ENCODE measurements around the gene PIGQ. TPM values are rescaled to one million over a fixed set of nuclear protein-coding genes. Genes with fewer than 3 reads are reported as not detected.

Gene PIGQ
- total and polyA plus RNA-seq, 2 of the 13 experiments (the other 11 are each of a cell fraction or from before 2014, with no cell fraction given) = 7.7 to 19.7 TPM

DNA sequence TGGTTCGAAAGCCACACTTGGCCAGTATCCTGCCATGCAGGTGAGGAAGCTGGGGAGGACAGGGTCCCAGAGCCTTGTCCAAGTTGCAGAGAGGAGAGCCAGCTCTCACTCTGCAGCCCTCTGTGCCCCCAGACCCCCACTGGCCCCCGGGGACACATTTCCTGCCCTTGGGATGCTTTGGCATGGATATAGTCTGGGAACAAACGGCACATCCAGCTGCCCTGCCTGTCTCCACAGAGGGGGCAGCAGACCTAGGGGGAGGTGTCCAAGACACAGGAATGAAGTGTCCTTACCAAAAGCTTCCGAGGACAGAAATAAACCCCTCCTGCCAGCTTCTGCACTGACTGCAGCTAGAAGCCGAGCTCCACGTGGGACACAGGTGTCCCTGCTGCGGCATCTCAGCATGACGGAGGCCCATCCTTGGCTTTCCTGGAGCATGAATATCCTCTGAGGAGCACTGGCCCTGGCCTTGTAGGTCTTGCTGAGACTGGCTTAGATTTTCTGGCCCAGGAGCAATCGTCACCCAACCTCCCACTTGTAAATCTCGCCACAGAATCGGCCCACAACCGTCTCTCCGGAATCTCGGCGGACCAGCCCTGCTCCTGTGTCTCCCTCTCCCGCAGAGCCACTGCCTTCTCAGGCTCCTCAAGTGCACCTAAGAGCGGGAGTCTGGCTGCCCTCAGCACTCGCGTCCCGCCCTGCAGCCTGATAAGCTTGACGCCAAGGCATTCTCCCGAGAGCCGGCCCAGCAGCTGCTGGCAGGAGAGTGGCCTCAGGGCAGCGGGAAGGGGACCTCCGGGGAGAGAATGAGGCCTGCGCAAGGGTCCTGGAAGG is 43.4 kb upstream of the PIGQ start:
- ATAC-seq (peak; percentile 16), DNase-seq (ENCODE audit: low spot score) (no peak), FAIRE-seq (no peak)
- WGBS (ENCODE audit: low lambda C conversion rate) = 2% methylated on average over 19 of the region's 26 CpGs
- Histone ChIP-seq H3K36me3 (replicated peaks in 1 of 2; ENCODE audit: control insufficient read depth in 1 of 2, insufficient read depth in 2 of 2, low read length in 2 of 2) (peaks cover 2 to 5% of the 10 kb centered on the region in 2 experiments; a peak in 2 of 5 replicates), H3K27me3 (ENCODE audit: control insufficient read depth in 1 of 2, insufficient read depth in 2 of 2, low read length in 2 of 2) (no peaks in the 10 kb centered on the region; a peak in 1 of 5 replicates), H3K79me2 (ENCODE audit: insufficient read depth, low read length) (peaks cover 50% of the 10 kb centered on the region), H3K4me3 (replicated peaks in 1 of 3; ENCODE audit: insufficient read depth in 1 of 3, low read depth in 2 of 3, low read length in 3 of 3) (peak overlapping the region; percentile 92 to 96 (median 96)), H3K4me1 (ENCODE audit: insufficient read depth, low read length) (peaks cover 48% of the 10 kb centered on the region), H3K27ac (ENCODE audit: extremely low read length, insufficient read depth, low read length) (peak overlapping the region; percentile 72), H2AFZ (ENCODE audit: low read length) (no peak overlapping the region), H3K9me3 (ENCODE audit: low read length) (no peaks in the 10 kb centered on the region), H4K20me1 (ENCODE audit: insufficient read depth, low read length) (peaks cover 13% of the 10 kb centered on the region; the same call in 1 of the 2 replicates), H3K9ac (ENCODE audit: insufficient read depth, low read depth, low read length) (peak overlapping the region; percentile 98), H3K4me2 (ENCODE audit: low read depth, low read length) (peak overlapping the region; percentile 99)
- TSS peak; percentile 71 for BruUV-seq (replicated peaks)
- in situ Hi-C loops (cut with HindIII; ENCODE audit: extremely low pct_ligation_motif_present, low pct_unique_long_range_greater_than_20kb) = no loop called here
- ChIA-PET POLR2A (interaction anchor here (0.7 to 2.7 kb wide), 9 partner anchors 8 to 147 kb away, joined by 3 to 35 read pairs (median 6); partner anchors contain the start of gene PIGQ), CTCF (ENCODE audit: low intra/inter-chr PET ratio, low total read pairs) (no interaction called here)
- intact Hi-C loops (cut with micrococcal nuclease; ENCODE audit: unreplicated experiment) = no loop called here
- TF ChIP-seq ZNF850 (CRISPR knock-in tag; conservative IDR thresholded peaks at IDR 0.05) = 0 out of 2 replicates have a peak, but pooled peaks have one; percentile 65
- no peak for TF ChIP-seq ZNF570 (CRISPR knock-in tag; IDR thresholded peaks at IDR 0.05; ENCODE audit: borderline replicate concordance)
- TF ChIP-seq ZNF879 (CRISPR knock-in tag; IDR thresholded peaks at IDR 0.05) = 0 out of 2 replicates have a peak, but pooled peaks have one; percentile 18
- 0 out of 2 replicates have a peak, but pooled peaks have one; percentile 34 for TF ChIP-seq ZNF296 (CRISPR knock-in tag; conservative IDR thresholded peaks at IDR 0.05)
- TF ChIP-seq ZNF777 (CRISPR knock-in tag; IDR thresholded peaks at IDR 0.05) = no peak
- TF ChIP-seq ZNF263 (CRISPR knock-in tag; IDR thresholded peaks at IDR 0.05) = 0 out of 2 replicates have a peak, but pooled peaks have one; percentile 1
- TF ChIP-seq MZF1 (CRISPR knock-in tag; IDR thresholded peaks at IDR 0.05; ENCODE audit: borderline replicate concordance) = no peak
- no peak for TF ChIP-seq ZFX (CRISPR knock-in tag; IDR thresholded peaks at IDR 0.05; ENCODE audit: low read depth)
- TF ChIP-seq ZBTB34 (CRISPR knock-in tag; IDR thresholded peaks at IDR 0.05) = no peak
- TF ChIP-seq ZNF772 (CRISPR knock-in tag; IDR thresholded peaks at IDR 0.05) = 0 out of 2 replicates have a peak, but pooled peaks have one; percentile 16
- TF ChIP-seq ZNF3 (CRISPR knock-in tag; IDR thresholded peaks at IDR 0.05) = no peak
- no peak for TF ChIP-seq ZNF598 (CRISPR knock-in tag; IDR thresholded peaks at IDR 0.05; ENCODE audit: borderline replicate concordance)
- TF ChIP-seq TARDBP (CRISPR knock-in tag; IDR thresholded peaks at IDR 0.05) = no peak
- TF ChIP-seq FOSL2 (CRISPR knock-in tag; IDR thresholded peaks at IDR 0.05) = 0 out of 2 replicates have a peak, but pooled peaks have one; percentile 1
- peak; percentile 66 for TF ChIP-seq RBM22 (optimal IDR thresholded peaks at IDR 0.05; ENCODE audit: low read length)
- TF ChIP-seq SP140L (CRISPR knock-in tag; IDR thresholded peaks at IDR 0.05; ENCODE audit: borderline replicate concordance) = no peak
- TF ChIP-seq, protein P1, sequence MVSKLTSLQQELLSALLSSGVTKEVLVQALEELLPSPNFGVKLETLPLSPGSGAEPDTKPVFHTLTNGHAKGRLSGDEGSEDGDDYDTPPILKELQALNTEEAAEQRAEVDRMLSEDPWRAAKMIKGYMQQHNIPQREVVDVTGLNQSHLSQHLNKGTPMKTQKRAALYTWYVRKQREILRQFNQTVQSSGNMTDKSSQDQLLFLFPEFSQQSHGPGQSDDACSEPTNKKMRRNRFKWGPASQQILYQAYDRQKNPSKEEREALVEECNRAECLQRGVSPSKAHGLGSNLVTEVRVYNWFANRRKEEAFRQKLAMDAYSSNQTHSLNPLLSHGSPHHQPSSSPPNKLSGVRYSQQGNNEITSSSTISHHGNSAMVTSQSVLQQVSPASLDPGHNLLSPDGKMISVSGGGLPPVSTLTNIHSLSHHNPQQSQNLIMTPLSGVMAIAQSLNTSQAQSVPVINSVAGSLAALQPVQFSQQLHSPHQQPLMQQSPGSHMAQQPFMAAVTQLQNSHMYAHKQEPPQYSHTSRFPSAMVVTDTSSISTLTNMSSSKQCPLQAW (CRISPR knock-in tag; IDR thresholded peaks at IDR 0.05) = peak; percentile 20; the same call in 1 of the 2 replicates
- no peak for TF ChIP-seq CSRNP2 (CRISPR knock-in tag; conservative IDR thresholded peaks at IDR 0.05; ENCODE audit: low read depth)
- no peak for TF ChIP-seq HES4 (CRISPR knock-in tag; IDR thresholded peaks at IDR 0.05; ENCODE audit: borderline replicate concordance)
- TF ChIP-seq ISX (CRISPR knock-in tag; conservative IDR thresholded peaks at IDR 0.05) = no peak

Data from HepG2 (cell line).